ENCODE data around the gene HOXD11. TPM values are rescaled to one million over a fixed set of nuclear protein-coding genes. Genes with fewer than 3 reads are reported as not detected.

The HOXD11 gene
- total RNA-seq, 2 donors from 2014 or later: 0.25 to 1.6 TPM

DNA sequence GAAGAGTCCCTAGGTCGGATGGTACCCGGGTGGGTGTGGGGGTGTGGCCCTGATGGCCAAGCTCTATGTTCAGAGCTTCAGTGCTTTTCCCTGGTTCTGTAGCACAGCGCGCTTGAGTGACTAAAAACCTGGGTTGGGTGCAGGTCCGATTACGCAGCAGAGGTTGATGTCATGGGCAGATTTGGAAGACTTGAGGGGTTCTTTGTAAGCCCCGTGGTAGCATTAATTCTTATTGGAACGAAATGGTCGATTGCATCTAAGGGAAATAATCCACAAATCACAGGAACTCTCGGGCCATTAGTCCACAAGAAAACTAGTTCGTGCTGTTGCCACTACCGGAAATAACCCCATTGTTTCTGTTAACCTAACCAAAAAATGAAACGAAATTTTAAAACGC lies 31.4 kb downstream of the HOXD11 start:
- Histone ChIP-seq H3K27me3 (peaks cover 4% of the 10 kb centered on the region), H3K4me1 (no peaks in the 10 kb centered on the region), H3K36me3 (no peaks in the 10 kb centered on the region), H3K9ac (ENCODE audit: low read depth in 2 of 2, low read length in 2 of 2) (peak overlapping the region in 1 of 2 donors; percentile 46), H3K27ac (no peak overlapping the region), H3K4me3 (no peak overlapping the region), H3K9me3 (no peaks in the 10 kb centered on the region)
- intact Hi-C loops (cut with DNase I): no loop called here
- DNase-seq: no peak
- TF ChIP-seq, protein P1, sequence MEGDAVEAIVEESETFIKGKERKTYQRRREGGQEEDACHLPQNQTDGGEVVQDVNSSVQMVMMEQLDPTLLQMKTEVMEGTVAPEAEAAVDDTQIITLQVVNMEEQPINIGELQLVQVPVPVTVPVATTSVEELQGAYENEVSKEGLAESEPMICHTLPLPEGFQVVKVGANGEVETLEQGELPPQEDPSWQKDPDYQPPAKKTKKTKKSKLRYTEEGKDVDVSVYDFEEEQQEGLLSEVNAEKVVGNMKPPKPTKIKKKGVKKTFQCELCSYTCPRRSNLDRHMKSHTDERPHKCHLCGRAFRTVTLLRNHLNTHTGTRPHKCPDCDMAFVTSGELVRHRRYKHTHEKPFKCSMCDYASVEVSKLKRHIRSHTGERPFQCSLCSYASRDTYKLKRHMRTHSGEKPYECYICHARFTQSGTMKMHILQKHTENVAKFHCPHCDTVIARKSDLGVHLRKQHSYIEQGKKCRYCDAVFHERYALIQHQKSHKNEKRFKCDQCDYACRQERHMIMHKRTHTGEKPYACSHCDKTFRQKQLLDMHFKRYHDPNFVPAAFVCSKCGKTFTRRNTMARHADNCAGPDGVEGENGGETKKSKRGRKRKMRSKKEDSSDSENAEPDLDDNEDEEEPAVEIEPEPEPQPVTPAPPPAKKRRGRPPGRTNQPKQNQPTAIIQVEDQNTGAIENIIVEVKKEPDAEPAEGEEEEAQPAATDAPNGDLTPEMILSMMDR (IDR thresholded peaks at IDR 0.05): no peak

DNA sequence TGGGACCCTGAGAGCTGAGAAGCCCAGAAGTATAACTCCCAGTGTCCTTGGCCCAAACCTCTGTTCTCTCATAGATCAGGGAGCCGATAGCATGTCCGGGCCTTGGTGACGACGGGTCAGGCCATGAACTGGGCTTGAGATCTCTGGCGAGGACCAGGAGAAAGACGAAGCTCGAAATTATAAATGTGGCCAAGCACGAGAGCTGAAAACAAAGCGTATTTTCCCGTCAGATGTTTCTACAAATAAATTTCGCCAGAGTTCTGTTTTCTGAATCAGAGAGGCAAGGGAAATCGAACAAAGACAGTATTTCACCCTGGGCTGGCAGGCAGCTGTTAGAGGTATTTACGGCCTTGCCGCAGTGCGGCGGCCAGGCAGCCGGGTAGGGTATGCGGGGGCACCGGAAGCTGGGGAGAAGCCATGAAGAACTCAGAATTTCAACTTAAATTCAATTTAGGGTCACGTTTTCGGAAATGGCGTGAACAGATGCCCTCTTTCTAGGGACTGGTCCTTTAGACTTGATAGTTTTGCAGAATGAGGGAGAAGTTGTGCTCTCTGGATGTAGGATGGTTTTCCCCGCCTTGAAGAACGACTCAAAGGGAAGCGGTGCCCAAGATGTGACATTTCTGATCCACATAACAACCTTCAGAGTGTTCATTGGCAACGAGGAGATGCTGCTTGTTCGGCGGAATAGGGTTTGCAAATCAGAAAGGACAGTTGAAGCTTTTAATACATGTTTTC lies 32.0 kb downstream of the HOXD11 start:
- H3K9ac ChIP-seq (ENCODE audit: low read depth in 2 of 2, low read length in 2 of 2): peak overlapping the region in 1 of 2 donors; percentile 46
- H3K27ac ChIP-seq: peak overlapping the region; percentile 56
- TF ChIP-seq, protein P1 (IDR thresholded peaks at IDR 0.05): no peak
- DNase-seq: no peak
- H3K4me1 ChIP-seq: no peaks in the 10 kb centered on the region
- H3K4me3 ChIP-seq: no peak overlapping the region
- intact Hi-C loops (cut with DNase I): no loop called here
- H3K36me3 ChIP-seq: no peaks in the 10 kb centered on the region
- no peaks in the 10 kb centered on the region for H3K9me3 ChIP-seq
- peaks cover 4% of the 10 kb centered on the region for H3K27me3 ChIP-seq

DNA sequence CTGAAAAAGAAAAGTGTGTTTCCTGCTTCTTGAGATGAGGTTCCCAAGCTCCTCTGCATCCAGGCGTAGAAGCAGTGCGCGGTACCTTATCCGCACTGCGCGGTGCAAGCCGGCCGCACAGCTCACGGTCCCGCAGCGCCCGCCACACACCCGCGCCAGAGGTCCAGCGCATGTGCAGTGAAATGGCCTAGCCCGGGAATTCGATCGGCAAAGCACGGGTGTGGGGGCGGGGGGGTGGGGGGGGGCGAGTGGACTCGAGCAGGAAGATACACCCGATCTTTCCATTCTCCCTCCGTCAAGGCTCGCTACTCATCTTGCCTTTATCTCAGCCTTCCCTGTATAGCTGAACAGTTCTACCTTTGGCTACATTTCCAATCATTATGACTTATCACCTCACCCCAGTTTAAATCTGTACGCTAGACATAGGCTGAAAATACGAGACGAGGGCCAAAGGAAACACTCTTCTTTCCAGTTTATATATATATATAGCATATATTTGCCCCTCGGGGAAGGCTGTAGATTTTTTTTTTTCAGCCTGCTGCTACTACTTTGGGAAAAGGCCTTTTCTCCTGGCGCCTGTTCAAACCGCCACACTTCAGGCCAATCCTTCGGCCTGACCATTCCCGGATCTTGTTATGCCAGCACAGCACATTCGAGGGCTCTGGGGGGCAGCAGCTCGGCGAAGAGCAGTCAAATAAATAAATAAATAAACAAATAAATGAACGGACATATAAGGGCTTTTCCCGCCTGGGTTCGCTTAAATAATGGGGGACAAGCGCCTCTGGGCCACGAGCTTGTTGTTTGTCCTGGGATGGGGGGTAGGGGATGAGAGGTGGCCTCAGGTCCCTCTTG lies 32.8 kb downstream of the HOXD11 start:
- H3K9ac ChIP-seq (ENCODE audit: low read depth in 2 of 2, low read length in 2 of 2): peak overlapping the region in 1 of 2 donors; percentile 58
- TF ChIP-seq, protein P1 (IDR thresholded peaks at IDR 0.05): no peak
- peak overlapping the region; percentile 47 for H3K4me3 ChIP-seq
- H3K27ac ChIP-seq: peak overlapping the region; percentile 56
- no peaks in the 10 kb centered on the region for H3K4me1 ChIP-seq
- intact Hi-C loops (cut with DNase I): loop anchor here (1.0 to 5.0 kb wide), 3 partner anchors 127 to 412 kb away; partner anchors contain the start of gene MTX2
- no peaks in the 10 kb centered on the region for H3K36me3 ChIP-seq
- peaks cover 4% of the 10 kb centered on the region for H3K27me3 ChIP-seq
- no peak for DNase-seq
- H3K9me3 ChIP-seq: no peaks in the 10 kb centered on the region

DNA sequence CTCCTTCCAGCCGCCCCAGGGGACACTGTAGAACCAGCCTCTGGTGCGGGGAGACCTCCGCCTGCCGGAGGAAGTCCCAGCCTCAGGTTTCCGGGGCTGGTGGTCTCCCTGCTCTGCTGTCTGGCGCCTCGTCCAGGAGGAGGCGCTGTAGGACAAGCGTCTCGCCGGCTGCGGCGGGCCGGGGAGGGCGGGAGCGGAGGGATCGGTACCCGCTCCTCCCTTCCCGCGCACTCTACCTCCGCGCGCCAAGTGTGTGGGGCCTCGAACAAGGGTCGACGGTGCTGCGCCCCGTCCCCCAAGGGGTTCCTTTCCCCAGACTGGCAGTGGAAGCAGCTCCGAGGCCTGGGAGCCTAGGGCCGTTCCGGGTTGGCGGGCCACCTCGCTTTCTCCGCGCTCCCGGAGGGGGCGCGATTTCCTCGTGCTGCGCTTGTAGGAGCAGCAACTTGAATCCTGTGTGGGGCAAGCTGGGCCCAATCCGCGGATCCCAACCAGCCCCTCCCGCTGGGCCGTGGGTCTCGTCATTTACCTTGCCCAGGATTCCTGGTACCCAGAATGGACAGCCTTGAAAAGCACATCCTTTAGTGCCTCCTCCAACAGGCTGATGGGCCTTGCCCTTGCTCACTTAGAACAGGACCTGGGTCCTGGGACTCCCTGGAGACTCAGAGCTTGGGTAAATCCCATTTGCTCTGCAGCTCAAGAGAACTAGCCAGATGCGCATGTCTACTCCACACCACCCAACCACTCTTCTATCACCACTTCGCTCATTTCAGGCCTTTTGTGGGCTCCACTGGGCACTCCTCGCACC lies 33.6 kb downstream of the HOXD11 start:
- Histone ChIP-seq H3K9me3 (no peaks in the 10 kb centered on the region), H3K9ac (ENCODE audit: low read depth in 2 of 2, low read length in 2 of 2) (peak overlapping the region in 1 of 2 donors; percentile 58), H3K4me3 (peak overlapping the region; percentile 47), H3K27ac (peak overlapping the region; percentile 56), H3K36me3 (no peaks in the 10 kb centered on the region), H3K27me3 (peaks cover 4% of the 10 kb centered on the region), H3K4me1 (no peaks in the 10 kb centered on the region)
- TF ChIP-seq, protein P1 (IDR thresholded peaks at IDR 0.05): peak; percentile 93
- intact Hi-C loops (cut with DNase I): loop anchor here (1.0 to 5.0 kb wide), 3 partner anchors 127 to 412 kb away; partner anchors contain the start of gene MTX2
- peak; percentile 80 for DNase-seq

DNA sequence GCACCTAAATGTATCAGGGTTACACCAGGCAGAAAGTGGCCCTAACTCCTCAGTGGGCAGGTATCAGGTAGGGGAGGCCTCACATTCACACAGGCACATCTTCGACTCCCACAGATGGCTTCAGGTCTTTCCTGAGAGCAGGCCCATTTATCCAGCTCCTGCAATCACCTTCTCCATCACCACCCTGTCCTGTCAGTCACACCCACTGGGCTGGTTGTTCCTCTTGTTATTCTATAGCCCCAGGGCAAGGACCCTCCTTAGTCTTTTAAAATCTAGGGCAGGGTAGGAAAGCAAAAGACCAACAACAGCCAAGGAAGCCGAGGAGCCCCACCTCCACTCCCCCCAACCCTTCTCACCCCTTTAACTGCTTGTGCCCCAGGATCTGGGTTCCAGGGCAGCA lies 35.2 kb downstream of the HOXD11 start:
- Histone ChIP-seq H3K36me3 (no peaks in the 10 kb centered on the region), H3K27me3 (no peaks in the 10 kb centered on the region), H3K4me3 (no peak overlapping the region), H3K4me1 (no peaks in the 10 kb centered on the region), H3K9me3 (no peaks in the 10 kb centered on the region), H3K9ac (ENCODE audit: low read depth in 2 of 2, low read length in 2 of 2) (no peak overlapping the region), H3K27ac (no peak overlapping the region)
- DNase-seq: no peak
- intact Hi-C loops (cut with DNase I): loop anchor here (5.0 kb wide), 2 partner anchors 125 to 410 kb away; partner anchors contain the start of gene MTX2
- TF ChIP-seq, protein P1 (IDR thresholded peaks at IDR 0.05): no peak

Measured in colonic mucosa (tissue), 4 donors.